Panc1 (cell line): ENCODE data around the gene KRTAP26-1. TPM values are rescaled to one million over a fixed set of nuclear protein-coding genes. Genes with fewer than 3 reads are reported as not detected.

Experiments used
- ATAC-seq: fragments of 200-7000 bp; cut with Tn5 transposase; 2 replicates; pipeline ENCODE4 v1.9.1; 2020; ENCODE audit warnings: mild to moderate bottlenecking, moderate library complexity
- BruUV-seq: library from RNA; stranded (reverse); fragments of 400-500 nt; replicated peaks from 2 replicates; lab custom pipeline; 2021; lab: Mats Ljungman, UMichigan
- CTCF ChIA-PET: fragments of 300-600 bp; sonication (Branson Sonifier 250); formaldehyde crosslinking; loops from one replicate; lab custom pipeline; 2022; ENCODE audit warnings: antibody characterized with exemption; lab: Charles Lee
- POLR2A ChIA-PET: fragments of 300-600 bp; sonication (Branson Sonifier 250); formaldehyde crosslinking; loops from one replicate; lab custom pipeline; 2022; ENCODE audit warnings: antibody characterized with exemption; lab: Charles Lee
- DNase-seq: peaks from one replicate; pipeline ENCODE4 v3.0.0-alpha.2; 2010; ENCODE audit warnings: low read depth, low spot score
- H3K27ac ChIP-seq: 2 replicates; pipeline ENCODE4 v1.5.1; 2011; ENCODE audit warnings: mild to moderate bottlenecking, low read length, inconsistent platforms
- H3K27me3 ChIP-seq: fragments of 200-500 bp; sonication (Bioruptor generic); 2 replicates; pipeline ENCODE4 v1.6.0; 2014; ENCODE audit warnings: low read length, inconsistent platforms; ENCODE audit not compliant: control insufficient read depth, insufficient read depth
- H3K36me3 ChIP-seq: fragments of 200-500 bp; sonication (Bioruptor generic); 2 replicates; pipeline ENCODE4 v1.5.1; 2014; ENCODE audit warnings: inconsistent platforms, mild to moderate bottlenecking, low read length, moderate library complexity; ENCODE audit not compliant: control insufficient read depth, insufficient read depth
- H3K4me1 ChIP-seq: 2 replicates; pipeline ENCODE4 v1.5.1; 2011; ENCODE audit warnings: inconsistent platforms, mild to moderate bottlenecking, low read length, moderate library complexity; ENCODE audit not compliant: control insufficient read depth, insufficient read depth
- H3K4me3 ChIP-seq, 2 experiments: 2 replicates each; pipeline ENCODE4 v1.5.1; 2011 to 2012; ENCODE audit warnings: low read depth in 2 of 2, low read length in 2 of 2, mild to moderate bottlenecking in 2 of 2, inconsistent platforms in 1 of 2, moderate library complexity in 1 of 2
- H3K9me3 ChIP-seq: fragments of 200-500 bp; sonication (Bioruptor generic); 2 replicates; pipeline ENCODE4 v1.5.1; 2014; ENCODE audit warnings: low read depth, mild to moderate bottlenecking, inconsistent platforms, low read length, moderate library complexity; ENCODE audit not compliant: control insufficient read depth, insufficient read depth
- POLR2AphosphoS5 ChIP-seq: IDR thresholded peaks from 2 replicates; pipeline ENCODE4 v1.6.1; 2012; ENCODE audit warnings: mild to moderate bottlenecking, low read depth, low read length, moderate library complexity
- SIN3A ChIP-seq: IDR thresholded peaks from 2 replicates; pipeline ENCODE4 v1.6.1; 2012; ENCODE audit warnings: low read depth, mild to moderate bottlenecking, low read length, moderate library complexity, borderline replicate concordance; ENCODE audit not compliant: insufficient read depth
- TCF7L2 ChIP-seq: IDR thresholded peaks from 2 replicates; pipeline ENCODE4 v1.6.1; 2011; ENCODE audit warnings: mild to moderate bottlenecking, low read depth, low read length, inconsistent platforms
- in situ Hi-C: cut with HindIII; loops from 2 replicates; pipeline ENCODE4 v1.10.0; 2016; ENCODE audit warnings: low sequenced_read_pairs, low pct_unique_long_range_greater_than_20kb
- intact Hi-C: fragments of 100-400 bp; cut with micrococcal nuclease; formaldehyde crosslinking; loops from one replicate; pipeline ENCODE4 v1.10.0; 2022; ENCODE audit not compliant: unreplicated experiment
- total RNA-seq: library from RNA; stranded (reverse); gene quantifications from one replicate; pipeline ENCODE4 v1.2.1, GENCODE V29; 2021; ENCODE audit not compliant: unreplicated experiment
- TF ChIP-seq, protein P1 (sequence below): fragments of 450-650 bp; IDR thresholded peaks from 2 replicates; pipeline ENCODE4 v1.5.1; 2017; ENCODE audit warnings: mild to moderate bottlenecking
- TF ChIP-seq, protein P2 (sequence below), 2 experiments: IDR thresholded peaks; 2 replicates each; pipeline ENCODE4 v1.6.1; 2011 to 2012; ENCODE audit warnings: low read depth in 2 of 2, control low read depth in 1 of 2, low read length in 1 of 2, mild to moderate bottlenecking in 1 of 2, moderate library complexity in 1 of 2; ENCODE audit not compliant: insufficient read depth in 1 of 2

Gene KRTAP26-1
- total RNA-seq, 1 experiment from 2014 or later = not detected

GRCh38 chr21:30354308-30355005 lies 34.3 kb upstream of the KRTAP26-1 start:
- in situ Hi-C loops = no loop called here
- ChIA-PET POLR2A (no interaction called here), CTCF (no interaction called here)

DNA sequence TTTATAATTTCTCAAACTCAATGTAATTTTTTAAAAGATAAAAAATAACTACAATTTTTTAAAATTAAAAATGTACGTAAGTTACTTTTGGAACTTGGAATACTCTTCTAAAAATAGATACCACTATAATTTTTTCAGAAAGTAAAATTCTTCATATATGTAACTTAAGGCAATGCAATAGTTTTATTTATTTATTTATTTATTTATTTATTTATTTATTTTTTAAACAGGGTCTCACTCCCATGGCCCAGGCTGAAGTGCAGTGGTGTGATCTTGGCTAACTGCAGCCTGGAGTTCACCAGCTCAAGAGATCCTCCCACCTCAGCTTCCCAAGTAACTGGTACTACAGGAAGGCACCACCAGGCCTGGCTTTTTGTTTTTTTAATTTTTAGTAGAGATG lies 31.4 kb upstream of the KRTAP26-1 start:
- Histone ChIP-seq H3K27ac (no peak overlapping the region), H3K9me3 (no peaks in the 10 kb centered on the region), H3K4me3 (no peak overlapping the region), H3K36me3 (no peaks in the 10 kb centered on the region), H3K4me1 (no peaks in the 10 kb centered on the region), H3K27me3 (no peaks in the 10 kb centered on the region)
- DNase-seq = no peak
- TF ChIP-seq, protein P1, sequence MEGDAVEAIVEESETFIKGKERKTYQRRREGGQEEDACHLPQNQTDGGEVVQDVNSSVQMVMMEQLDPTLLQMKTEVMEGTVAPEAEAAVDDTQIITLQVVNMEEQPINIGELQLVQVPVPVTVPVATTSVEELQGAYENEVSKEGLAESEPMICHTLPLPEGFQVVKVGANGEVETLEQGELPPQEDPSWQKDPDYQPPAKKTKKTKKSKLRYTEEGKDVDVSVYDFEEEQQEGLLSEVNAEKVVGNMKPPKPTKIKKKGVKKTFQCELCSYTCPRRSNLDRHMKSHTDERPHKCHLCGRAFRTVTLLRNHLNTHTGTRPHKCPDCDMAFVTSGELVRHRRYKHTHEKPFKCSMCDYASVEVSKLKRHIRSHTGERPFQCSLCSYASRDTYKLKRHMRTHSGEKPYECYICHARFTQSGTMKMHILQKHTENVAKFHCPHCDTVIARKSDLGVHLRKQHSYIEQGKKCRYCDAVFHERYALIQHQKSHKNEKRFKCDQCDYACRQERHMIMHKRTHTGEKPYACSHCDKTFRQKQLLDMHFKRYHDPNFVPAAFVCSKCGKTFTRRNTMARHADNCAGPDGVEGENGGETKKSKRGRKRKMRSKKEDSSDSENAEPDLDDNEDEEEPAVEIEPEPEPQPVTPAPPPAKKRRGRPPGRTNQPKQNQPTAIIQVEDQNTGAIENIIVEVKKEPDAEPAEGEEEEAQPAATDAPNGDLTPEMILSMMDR = no peak
- no peak for TF ChIP-seq SIN3A
- TF ChIP-seq POLR2AphosphoS5 = no peak
- no peak for TF ChIP-seq TCF7L2
- TF ChIP-seq, protein P2, sequence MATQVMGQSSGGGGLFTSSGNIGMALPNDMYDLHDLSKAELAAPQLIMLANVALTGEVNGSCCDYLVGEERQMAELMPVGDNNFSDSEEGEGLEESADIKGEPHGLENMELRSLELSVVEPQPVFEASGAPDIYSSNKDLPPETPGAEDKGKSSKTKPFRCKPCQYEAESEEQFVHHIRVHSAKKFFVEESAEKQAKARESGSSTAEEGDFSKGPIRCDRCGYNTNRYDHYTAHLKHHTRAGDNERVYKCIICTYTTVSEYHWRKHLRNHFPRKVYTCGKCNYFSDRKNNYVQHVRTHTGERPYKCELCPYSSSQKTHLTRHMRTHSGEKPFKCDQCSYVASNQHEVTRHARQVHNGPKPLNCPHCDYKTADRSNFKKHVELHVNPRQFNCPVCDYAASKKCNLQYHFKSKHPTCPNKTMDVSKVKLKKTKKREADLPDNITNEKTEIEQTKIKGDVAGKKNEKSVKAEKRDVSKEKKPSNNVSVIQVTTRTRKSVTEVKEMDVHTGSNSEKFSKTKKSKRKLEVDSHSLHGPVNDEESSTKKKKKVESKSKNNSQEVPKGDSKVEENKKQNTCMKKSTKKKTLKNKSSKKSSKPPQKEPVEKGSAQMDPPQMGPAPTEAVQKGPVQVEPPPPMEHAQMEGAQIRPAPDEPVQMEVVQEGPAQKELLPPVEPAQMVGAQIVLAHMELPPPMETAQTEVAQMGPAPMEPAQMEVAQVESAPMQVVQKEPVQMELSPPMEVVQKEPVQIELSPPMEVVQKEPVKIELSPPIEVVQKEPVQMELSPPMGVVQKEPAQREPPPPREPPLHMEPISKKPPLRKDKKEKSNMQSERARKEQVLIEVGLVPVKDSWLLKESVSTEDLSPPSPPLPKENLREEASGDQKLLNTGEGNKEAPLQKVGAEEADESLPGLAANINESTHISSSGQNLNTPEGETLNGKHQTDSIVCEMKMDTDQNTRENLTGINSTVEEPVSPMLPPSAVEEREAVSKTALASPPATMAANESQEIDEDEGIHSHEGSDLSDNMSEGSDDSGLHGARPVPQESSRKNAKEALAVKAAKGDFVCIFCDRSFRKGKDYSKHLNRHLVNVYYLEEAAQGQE (IDR thresholded peaks at IDR 0.05; ENCODE audit: insufficient read depth in 1 of 2, low read depth in 2 of 2, low read length in 1 of 2) = no peak
- in situ Hi-C loops = no loop called here
- BruUV-seq = no TSS peak
- intact Hi-C loops = no loop called here
- no peak for ATAC-seq
- CTCF ChIA-PET = no interaction called here
- POLR2A ChIA-PET = no interaction called here

More at GRCh38 chr21:30354308-30355005, 34.3 kb upstream of the KRTAP26-1 start:
- Histone ChIP-seq H3K27me3 (no peaks in the 10 kb centered on the region), H3K4me1 (no peaks in the 10 kb centered on the region), H3K9me3 (no peaks in the 10 kb centered on the region), H3K36me3 (no peaks in the 10 kb centered on the region), H3K4me3 (no peak overlapping the region), H3K27ac (no peak overlapping the region)
- intact Hi-C loops = no loop called here
- TF ChIP-seq TCF7L2 (no peak), POLR2AphosphoS5 (no peak), SIN3A (no peak)
- TF ChIP-seq, protein P1 = no peak
- TF ChIP-seq, protein P2 (IDR thresholded peaks at IDR 0.05; ENCODE audit: insufficient read depth in 1 of 2, low read depth in 2 of 2, low read length in 1 of 2) = no peak
- BruUV-seq = no TSS peak
- DNase-seq (no peak), ATAC-seq (no peak)
